ENCODE data around the gene MRPL55.
A peak's percentile ranks its signal among the peaks of the same experiment; 100 is the strongest.

The MRPL55 gene

DNA sequence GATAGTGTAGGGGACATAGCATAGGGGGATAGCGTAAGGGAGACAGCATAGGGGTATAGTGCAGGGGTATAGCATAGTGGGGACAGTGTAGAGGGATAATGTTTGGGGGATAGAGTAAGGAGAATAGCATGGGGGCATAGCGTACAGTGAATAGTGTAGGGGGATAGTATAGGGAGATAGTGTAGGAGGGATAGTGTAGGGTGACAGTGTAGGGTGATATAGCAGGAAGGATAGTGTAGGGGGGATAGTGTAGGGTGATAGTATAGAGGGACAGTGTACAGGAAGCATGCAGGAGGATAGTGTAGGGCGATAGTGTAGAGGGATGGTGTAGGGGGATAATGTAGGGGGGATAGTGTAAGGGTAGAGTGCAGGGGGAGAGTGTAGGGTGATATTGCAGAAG lies 38.2 kb downstream of the MRPL55 start:
- no peak for DNase-seq (ENCODE audit: low read depth in 2 of 2)

DNA sequence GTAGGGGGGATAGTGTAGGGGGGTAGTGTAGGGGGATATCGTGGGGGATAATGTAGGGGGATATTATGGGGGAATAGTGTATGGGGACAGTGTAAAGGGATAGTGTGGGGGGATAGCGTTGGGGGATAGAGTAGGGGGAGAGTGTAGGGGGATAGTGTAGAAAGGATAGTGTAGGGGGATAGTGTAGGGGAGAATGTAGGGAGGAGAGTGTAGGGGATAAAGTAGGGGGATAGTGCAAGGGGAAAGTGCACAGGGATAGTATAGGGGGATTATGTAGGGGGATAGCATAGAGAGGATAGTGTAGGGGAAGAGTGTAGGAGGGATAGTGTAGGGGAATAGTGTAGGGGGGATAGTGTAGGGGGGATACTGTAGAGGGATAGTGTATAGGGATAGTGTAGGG lies 38.9 kb downstream of the MRPL55 start:
- no peak for DNase-seq (ENCODE audit: low read depth in 2 of 2)

DNA sequence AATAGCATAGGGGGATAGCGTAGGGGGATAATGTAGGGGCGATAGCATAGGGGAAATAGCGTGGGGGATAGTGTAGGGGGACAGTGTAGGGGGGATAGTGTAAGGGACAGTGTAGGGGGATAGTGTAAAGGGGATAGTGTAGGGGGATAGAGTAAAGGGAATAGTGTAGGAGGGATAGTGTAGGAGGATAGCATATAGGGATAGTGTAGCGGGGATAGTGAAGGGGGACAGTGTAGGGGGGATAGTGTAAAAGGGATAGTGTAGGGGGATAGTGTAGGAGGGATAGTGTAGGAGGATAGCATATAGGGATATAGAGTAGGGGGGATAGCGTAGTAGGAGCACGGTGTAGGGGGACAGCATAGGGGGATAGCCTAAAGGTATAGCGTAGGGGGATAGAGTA lies 40.7 kb downstream of the MRPL55 start:
- DNase-seq (ENCODE audit: low read depth in 2 of 2), result no peak

DNA sequence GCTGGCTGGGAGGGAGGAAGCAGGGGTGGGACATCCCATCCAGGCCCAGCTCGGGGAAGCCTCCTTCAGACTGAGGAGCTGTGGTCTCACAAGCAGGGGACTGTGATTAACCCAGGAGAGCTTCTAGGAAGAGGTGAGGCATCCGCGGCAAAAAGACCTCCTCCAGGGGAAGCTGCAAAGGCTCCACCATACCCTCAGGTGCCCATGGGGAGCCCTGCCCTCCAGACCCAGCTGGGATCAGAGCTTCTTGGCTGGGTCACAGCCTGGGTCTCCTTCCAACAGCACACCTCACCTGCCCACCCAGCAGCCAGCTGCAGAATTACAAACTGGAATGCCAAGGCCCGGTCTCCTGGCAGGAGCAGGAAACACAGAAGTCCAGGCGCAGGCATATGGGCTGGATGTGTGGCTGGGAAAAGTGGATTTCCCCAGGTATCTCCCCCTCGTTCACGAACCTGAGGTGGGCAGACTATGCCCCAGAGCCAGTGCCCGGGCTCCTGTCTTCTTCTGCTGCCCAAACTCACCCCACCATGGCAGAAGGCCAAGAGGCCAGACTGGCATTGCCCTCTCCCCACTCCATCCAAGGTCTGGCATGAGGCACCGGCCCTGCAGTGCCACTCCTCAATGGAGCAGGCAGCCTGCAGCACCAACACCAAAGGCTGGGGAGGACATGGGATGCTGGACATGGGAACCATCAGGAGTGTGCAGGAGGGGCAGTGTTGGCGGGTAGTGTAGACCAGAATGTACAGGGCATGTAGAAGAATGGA lies 42.0 kb downstream of the MRPL55 start:
- no peak for DNase-seq (ENCODE audit: low read depth in 2 of 2)

DNA sequence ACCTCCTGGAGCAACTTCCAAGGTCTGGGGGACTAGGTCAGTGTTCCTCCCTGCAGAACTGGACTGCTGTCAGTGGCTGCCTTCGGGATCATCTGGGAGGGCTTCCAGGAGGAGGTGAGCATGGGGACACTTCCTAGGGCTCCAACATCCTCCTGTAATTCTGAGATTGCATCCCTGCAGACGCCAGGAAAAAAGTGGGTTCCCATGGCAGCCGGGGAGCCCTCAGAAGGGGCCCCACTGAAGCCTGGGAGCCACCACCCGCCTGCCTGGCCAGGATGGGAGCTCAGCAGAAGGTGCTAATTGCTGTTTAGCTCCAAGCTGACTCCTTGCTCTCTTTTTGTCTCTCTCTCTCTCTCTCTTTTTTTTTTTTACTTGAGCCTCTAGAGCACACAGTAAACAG lies 42.7 kb downstream of the MRPL55 start:
- DNase-seq (ENCODE audit: low read depth in 2 of 2), result no peak

DNA sequence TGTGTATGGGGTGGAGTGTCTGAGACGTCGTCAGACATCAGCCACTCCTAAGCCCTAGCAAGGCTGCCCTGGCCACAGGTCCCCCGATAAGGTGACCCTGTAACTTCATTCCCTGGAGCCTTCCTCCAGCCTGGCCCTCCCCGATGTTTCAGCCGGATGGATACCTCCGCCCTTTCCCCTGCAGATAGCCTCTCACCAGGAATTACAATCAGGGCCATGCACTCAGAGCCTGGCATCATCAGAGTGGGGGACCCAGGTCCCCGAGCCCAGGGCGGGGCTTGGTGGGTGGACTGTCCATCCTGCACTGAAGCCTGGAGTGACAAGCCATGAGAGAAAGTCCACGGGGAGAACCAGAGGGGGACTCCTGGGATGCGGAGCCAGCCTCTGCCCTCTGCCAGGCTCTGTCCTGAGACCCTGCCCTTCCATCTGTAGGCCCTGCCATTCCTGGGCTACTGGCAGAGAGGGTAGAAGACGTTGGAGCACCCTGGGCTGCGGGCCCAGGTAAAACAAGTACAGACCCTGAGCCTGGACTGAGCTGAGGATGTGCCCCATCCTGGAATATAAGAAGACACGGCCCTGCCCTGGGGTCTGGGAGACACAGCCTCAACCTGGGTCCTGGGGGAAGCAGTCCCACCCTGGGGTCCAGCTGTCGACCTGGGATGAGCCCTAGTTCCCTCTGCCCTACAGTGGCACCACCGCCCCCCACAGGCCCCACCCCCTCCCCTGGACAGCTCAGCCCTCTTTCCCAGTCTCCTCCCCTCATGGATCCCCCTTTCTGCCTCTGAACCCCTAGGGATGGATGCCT lies 43.4 kb downstream of the MRPL55 start:
- DNase-seq (ENCODE audit: low read depth in 2 of 2), result no peak

DNA sequence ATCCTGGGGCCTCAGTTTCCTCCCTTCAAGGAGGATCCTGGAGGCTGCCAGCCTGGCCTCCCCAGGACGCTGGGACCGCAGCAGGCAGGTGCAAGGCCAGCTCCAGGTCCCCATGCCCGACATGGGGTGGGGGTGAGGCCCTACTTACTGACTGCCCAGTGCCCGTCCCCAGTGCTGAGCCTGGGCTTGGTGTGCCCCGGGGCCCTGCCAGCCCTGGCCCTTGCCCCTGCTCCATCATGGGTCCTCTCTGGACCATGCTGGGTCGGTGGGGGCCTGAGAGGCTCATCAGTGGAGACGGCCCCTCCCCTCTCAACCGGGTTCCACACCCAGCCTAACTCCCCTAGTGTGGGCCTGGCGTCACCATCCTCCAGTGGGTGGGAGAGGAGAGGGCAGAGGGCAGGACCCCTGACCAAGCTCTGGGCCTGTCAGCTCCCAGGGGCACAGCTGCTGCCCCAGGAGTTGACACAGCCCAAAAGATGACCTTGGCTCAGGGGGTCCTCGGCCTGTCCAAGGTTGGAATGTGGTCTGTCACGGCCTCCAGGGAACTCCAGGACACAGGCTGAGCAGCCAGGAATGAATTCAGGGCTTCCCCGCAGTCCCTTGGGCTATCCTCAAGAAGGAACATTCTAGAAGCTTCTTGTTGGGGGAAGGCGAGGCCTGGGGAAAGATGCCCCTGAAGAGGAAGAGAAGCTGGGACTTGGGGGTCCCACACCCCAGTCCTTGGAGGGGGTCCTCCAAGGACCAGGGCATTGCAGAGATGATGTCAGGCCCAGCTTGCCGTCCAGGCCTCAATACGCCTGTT lies 44.2 kb downstream of the MRPL55 start:
- DNase-seq (ENCODE audit: low read depth in 2 of 2), result no peak

DNA sequence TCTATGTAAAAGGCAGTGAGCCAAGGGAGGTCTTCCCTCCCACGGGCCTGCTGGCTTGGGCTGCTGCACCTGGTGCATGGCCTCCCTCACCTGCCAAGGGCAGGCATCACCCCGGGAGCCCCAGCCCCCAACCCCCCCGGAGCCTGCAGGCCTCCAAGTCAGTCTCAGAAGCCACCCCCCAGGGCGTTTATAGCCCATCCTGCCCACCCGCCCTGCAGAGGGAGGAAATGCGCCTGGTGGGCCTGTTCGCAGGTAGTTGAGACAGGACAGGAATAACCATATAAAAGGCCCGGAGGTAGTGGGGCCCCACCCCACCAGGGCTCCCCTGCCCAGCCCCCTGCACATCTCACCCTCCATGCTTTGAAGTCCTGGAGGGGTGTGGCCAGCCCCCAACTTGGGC lies 44.8 kb downstream of the MRPL55 start:
- DNase-seq (ENCODE audit: low read depth in 2 of 2), result no peak

DNA sequence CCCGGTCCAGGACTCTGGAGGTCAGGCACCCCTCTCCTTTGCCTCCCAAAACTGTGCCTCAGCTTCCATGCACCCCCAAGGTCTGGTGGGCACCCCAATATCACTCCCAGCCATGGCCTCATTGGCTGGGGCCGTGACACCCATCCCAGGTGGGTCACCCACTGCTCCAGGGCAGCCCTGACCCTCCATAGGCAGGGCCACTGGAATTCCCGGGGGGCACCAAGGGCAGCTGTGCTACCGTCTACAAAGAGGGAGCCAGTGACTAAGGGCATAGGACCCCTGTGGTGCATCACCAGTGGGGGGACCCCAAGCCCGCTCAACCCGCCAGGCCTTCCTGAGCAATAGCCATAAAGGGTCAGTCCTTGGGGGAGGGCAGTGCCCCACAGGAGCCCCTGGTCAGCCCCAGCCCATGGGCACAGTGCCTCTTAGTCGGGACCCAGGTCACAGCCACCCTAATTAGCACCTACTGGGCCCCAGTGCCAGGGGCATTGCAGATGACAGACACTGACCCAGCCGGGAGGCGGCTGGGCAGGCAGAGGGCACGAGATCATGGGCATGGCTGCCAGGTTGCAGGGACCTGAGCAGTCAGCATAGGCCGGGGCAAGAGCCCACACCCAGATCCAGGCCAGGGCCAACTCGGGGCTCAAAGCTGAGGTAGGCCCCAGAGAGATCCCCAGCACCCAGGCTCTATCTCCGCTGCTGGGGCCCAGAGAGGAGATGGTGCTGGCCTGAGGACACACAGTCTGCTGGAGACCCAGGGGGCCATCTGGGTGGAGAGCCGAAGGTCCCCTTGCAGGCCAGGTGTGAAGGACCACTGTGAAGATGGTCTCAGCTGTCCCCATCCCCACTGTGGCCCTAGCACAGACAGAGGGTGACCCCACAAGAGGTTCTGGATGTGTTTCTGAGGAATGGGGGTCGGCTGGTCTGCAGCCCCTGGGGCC lies 45.6 kb downstream of the MRPL55 start:
- DNase-seq (ENCODE audit: low read depth in 2 of 2), result no peak

DNA sequence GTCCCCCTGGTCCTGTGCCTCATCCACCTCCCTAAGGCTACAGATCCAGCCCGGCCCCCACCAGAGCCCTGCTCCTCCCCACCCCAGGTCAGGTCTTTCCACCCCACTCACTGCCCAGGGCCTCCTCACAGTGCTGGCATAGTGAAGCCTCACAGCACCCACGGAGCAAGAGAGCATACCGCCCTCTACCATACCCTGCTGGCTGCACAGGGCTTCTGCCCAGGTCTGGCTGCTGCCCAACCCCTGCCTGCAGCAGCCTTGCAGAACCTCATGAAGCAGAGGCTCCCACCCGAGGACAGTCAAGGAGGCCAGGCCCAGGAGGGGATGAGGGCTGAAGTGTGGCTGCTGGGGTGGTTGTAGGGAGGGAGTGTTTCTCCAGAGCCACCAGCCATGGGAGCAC lies 46.3 kb downstream of the MRPL55 start:
- no peak for DNase-seq (ENCODE audit: low read depth in 2 of 2)

DNA sequence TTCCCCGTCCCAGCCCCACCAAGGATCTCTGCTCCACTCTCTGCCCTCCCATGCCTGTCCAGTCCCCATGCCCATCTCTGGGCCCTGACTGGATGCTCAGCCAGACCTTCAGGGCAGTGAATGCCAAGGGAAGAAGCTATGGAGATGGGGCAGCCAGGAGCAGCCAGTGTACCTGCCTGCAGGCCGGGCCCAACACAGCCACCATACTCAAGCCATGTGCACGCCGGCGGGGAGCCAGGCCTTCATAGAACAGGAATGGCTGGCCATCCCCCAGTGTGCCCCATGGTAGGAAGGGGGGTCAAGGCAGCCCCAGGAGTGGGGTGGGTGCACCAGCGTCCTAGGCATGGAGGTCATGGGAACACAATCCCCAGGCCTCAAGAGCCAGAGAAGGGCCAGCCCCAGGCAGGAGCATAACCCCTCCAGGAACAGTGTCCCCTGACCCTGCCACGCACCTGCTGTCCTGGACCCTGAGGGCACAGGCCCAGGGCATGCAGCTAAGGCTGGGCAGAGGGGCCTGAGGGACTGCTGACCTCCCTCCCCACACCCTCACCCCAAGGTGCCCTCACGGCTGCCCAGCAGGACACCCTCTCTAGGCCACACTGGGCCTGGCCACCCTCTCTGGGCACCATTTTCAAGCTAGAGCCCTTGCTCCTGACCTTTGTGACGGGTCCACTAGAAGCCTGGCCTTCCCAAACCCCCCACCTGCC lies 46.9 kb downstream of the MRPL55 start:
- no peak for DNase-seq (ENCODE audit: low read depth in 2 of 2)

DNA sequence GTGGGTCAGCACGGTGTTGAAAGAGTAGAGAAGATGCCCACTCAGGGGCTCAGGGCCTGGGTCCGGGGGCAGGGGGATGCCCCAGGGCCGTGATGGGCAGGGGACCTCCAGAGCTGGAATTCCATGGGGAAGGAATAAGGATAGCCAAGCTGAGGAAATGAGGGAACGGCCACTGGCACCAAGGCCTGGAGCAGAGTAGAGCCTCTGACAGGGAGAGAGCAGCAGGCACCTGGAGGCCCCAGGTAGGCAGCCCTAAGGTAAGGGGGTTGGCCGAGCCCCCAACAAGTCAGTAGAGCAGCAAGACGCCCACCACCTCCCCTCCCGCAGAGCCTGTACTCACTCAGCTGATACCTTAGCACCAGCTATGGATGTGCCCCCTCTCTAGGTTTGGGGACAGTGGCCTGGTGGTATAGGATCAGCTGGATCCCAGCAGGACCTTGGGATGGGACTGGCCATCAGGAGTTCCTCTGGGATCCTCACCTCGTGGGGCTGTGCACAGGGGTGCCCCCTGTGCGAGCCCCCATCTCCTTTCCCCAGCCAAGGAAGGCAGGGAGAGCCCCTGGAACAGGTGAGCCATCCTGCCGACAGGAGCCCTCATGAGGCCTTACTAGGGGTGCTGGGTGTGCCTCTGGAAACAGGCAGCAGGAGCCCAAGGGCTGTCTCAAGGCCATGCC lies 47.6 kb downstream of the MRPL55 start:
- DNase-seq (ENCODE audit: low read depth in 2 of 2), result no peak

DNA sequence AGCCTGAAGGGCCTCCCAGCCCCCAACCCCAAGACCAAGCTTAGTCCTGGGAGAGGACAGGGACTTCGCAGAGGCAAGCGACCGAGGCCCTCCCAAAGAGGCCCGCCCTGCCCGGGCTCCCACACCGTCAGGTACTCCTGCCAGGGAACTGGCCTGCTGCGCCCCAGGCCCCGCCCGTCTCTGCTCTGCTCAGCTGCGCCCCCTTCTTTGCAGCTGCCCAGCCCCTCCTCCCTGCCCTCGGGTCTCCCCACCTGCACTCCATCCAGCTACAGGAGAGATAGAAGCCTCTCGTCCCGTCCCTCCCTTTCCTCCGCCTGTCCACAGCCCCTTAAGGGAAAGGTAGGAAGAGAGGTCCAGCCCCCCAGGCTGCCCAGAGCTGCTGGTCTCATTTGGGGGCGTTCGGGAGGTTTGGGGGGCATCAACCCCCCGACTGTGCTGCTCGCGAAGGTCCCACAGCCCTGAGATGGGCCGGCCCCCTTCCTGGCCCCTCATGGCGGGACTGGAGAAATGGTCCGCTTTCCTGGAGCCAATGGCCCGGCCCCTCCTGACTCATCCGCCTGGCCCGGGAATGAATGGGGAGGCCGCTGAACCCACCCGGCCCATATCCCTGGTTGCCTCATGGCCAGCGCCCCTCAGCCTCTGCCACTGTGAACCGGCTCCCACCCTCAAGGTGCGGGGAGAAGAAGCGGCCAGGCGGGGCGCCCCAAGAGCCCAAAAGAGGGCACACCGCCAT lies 48.5 kb downstream of the MRPL55 start:
- DNase-seq (ENCODE audit: low read depth in 2 of 2), result no peak

DNA sequence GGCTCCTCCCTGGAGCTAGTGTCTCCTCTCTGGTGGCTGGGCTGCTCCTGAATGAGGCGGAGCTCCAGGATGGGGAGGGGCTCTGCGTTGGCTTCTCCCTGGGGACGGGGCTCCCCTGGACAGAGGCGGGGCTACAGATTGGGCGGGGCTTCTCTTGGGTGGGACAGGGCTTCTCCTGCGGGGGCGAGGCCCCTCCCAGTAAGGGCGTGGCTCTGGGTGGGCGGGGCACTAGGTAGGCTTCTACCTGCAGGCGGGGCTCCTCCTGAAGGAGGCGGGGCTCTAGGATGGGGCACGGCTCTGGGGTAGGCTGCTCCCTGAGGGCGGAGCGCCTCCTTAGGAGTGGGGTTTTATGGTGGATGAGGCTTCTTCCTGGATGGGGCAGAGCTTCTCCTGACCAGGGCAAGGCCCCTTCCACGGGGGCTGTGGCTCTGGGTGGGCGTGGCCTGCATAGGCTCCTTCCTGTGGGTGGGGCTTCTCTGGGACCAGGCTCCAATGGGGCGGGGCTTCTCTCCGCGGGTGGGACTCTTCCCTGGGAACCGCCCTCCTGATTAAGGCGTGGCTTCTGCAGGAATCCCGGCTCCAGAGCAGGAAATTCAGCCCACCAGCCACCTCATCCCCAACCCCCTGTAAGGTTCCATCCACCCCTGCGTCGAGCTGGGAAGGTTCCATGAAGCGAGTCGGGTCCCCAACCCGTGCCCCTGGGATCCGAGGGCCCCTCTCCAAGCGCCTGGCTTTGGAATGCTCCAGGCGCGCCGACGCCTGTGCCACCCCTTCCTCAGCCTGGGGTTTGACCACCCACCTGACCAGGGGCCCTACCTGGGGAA lies 49.3 kb downstream of the MRPL55 start:
- DNase-seq (ENCODE audit: low read depth in 2 of 2), result peak; percentile 72 to 85

DNA sequence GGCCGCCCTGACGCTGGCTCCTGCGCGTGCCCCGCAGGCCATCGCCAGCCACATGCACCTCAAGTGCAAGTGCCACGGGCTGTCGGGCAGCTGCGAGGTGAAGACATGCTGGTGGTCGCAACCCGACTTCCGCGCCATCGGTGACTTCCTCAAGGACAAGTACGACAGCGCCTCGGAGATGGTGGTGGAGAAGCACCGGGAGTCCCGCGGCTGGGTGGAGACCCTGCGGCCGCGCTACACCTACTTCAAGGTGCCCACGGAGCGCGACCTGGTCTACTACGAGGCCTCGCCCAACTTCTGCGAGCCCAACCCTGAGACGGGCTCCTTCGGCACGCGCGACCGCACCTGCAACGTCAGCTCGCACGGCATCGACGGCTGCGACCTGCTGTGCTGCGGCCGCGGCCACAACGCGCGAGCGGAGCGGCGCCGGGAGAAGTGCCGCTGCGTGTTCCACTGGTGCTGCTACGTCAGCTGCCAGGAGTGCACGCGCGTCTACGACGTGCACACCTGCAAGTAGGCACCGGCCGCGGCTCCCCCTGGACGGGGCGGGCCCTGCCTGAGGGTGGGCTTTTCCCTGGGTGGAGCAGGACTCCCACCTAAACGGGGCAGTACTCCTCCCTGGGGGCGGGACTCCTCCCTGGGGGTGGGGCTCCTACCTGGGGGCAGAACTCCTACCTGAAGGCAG lies 50.0 kb downstream of the MRPL55 start:
- DNase-seq (ENCODE audit: low read depth in 2 of 2), result no peak

DNA sequence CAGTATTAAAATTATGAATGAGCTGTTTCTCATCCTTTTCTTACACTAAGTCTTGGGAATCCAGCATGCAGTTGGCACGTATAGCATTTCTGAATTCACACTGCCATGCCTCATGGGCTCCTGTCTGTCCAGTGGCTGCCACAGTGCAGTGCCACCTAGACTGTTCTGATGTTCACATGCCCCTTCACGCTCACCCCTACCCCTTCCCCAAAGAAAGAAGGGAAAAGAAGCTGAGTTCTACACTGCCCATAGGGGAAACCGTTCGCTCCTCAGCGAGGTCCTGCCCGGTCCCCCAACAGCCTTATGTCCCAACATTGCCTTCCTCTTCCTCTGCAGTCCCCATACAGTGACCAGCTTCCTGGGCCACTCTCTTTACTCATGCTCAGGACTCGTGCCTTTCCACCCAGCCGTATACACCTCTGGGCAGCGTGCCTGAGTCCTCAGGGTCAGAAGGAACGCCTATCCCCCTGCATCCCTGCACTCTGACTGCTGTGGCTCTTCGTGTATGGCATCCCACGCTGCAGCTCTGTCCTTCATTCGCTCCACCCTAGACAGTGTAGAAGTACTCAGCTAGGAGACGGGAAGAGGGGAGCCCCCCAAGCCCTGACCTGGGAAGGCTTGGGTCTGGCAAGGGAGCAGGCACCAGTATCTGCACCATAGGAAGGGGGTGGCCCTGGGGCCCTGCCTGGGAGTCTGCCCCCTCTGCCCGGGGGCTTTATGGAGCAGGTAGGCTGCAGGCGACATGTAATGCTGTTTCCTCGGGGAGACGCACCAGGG lies 50.7 kb downstream of the MRPL55 start:
- DNase-seq (ENCODE audit: low read depth in 2 of 2), result no peak

All from stimulated activated CD4-positive, alpha-beta T cell treated with anti-CD3 and anti-CD28 coated beads, Interleukin-15, amount 100 ng/mL, for 48 hours (primary cell).